OCI-LY3 (cell line): ENCODE data around the gene MPIG6B.

ENCODE experiments used
- EZH2phosphoT487 ChIP-seq: fragments of 200-600 bp; shearing (Covaris generic); IDR thresholded peaks from 2 replicates; pipeline ENCODE4 v1.6.1; 2018; ENCODE audit warnings: antibody characterized with exemption, mixed run types, low read depth
- TF ChIP-seq, protein P1 (sequence below): fragments of 200-600, 300-600 bp; sonication (generic); IDR thresholded peaks from 2 replicates; pipeline ENCODE4 v1.5.1; 2014; ENCODE audit warnings: antibody characterized with exemption, low read length, low read depth

DNA sequence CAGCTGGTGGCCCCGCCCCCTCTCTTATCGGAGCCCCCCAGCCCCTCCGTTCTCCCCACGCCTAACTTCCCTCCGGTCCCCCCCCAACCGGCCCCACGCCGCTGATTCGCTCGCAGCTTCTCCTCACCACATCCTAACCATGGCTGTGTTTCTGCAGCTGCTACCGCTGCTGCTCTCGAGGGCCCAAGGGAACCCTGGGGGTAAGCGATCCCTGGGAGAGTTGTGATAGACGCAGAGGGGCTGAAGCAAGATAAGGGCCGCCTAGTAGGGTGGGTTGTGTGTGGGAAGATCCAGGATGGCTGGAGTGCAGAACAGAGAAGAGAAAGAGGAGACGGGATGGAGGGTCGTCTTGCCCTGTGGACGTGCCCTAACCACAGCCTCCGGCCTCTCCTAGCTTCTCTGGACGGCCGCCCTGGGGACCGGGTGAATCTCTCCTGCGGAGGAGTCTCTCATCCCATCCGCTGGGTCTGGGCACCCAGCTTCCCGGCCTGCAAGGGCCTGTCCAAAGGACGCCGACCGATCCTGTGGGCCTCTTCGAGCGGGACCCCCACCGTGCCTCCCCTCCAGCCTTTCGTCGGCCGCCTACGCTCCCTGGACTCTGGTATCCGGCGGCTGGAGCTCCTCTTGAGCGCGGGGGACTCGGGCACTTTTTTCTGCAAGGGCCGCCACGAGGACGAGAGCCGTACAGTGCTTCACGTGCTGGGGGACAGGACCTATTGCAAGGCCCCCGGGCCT lies at the start of gene MPIG6B:
- TF ChIP-seq, protein P1, sequence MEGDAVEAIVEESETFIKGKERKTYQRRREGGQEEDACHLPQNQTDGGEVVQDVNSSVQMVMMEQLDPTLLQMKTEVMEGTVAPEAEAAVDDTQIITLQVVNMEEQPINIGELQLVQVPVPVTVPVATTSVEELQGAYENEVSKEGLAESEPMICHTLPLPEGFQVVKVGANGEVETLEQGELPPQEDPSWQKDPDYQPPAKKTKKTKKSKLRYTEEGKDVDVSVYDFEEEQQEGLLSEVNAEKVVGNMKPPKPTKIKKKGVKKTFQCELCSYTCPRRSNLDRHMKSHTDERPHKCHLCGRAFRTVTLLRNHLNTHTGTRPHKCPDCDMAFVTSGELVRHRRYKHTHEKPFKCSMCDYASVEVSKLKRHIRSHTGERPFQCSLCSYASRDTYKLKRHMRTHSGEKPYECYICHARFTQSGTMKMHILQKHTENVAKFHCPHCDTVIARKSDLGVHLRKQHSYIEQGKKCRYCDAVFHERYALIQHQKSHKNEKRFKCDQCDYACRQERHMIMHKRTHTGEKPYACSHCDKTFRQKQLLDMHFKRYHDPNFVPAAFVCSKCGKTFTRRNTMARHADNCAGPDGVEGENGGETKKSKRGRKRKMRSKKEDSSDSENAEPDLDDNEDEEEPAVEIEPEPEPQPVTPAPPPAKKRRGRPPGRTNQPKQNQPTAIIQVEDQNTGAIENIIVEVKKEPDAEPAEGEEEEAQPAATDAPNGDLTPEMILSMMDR = no peak
- no peak for TF ChIP-seq EZH2phosphoT487
